ENCODE measurements around the gene SLC35F3. TPM values are rescaled to one million over a fixed set of nuclear protein-coding genes. Genes with fewer than 3 reads are reported as not detected.
A peak's percentile ranks its signal among the peaks of the same experiment; 100 is the strongest.

The SLC35F3 gene
- 1 to 10 TPM in 1 of 2 experiments, under 1 TPM in 1; 0.86 to 1.8 TPM for total RNA-seq

DNA sequence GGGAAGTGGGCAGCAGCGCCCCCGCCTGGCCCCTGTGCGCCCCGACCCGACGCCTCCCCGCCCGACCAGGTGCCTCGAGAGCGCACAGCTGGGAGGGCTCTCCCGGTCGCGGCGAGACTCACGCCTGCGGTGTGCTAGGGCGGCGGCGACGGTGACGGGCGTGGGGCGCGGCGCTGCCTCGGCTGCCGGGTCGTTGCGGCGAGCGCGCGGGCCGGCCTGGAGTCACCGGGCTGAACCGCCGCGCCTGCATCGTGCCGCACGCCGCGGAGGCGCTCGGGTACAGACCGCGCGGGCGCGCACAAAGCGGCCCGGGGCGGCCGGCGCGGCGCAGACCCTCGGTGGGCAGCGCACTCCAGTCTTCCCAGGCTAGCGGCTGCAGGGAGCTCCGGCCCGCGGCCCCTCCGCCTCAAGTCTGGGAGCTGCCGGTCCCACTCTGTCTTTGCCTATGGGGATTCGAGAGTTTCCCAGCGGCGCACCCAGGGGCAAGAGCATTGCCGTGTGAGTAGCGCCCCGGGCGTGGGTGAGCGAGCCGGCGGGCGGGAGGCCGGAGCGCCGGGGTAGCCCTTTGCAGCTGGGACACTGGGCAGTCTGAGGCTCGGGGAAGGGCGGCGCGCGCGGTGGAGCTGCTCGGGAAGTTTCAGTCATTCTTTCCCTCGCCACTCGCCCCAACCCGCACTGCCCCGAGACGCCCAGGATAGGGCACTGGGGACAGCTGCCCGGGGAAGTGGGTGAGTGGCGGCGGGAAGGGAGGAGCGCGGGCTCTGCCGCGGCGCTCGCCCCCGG, at the start of gene SLC35F3:
SLC35F3 (plus strand) TSS at position 44 of the 783 bp plus-strand sequence.
- Mint-ChIP-seq H3K9me3 (ENCODE audit: low read depth) (no peaks in the 10 kb centered on the region), H3K36me3 (ENCODE audit: low read depth) (no peaks in the 10 kb centered on the region), H3K4me1 (peaks cover 3% of the 10 kb centered on the region), H3K4me3 (no peak within 1 kb of the TSS), H3K27ac (no peak within 1 kb of the TSS), H3K27me3 (peaks cover 51% of the 10 kb centered on the region)
- POLR2A ChIA-PET = no interaction called here
- intact Hi-C loops (cut with DNase I, micrococcal nuclease) = no loop called here
- ATAC-seq (peak; percentile 74), DNase-seq (peak; percentile 60)
- CTCF ChIA-PET = interaction anchor here (0.7 kb wide), 1 partner anchor 127 kb away, joined by 3 read pairs; no protein-coding TSS in a partner anchor

DNA sequence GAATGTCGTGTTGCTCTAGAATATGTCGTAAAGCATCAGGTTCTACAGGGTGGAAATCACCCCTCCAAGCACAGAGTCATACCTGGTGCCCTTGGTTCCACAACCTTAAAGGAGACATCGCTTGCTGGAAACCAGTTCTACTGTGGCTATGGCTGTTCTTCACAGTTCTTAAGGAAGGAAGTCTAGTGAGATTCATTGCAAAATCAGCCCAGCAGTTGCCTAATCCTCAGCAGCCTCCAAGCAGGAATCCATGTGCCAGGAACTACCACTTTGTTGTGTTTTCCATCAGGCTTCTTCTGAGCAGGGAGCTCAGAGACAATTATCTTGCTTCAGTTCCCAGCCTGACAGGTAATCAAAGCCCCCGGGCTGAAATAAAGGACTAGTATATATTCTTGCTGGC, 45.0 kb upstream of the SLC35F3 start:
- H3K4me1 Mint-ChIP-seq = no peaks in the 10 kb centered on the region
- no peak overlapping the region for H3K27ac Mint-ChIP-seq
- peaks cover 16% of the 10 kb centered on the region for H3K27me3 Mint-ChIP-seq
- no peak overlapping the region for H3K4me3 Mint-ChIP-seq
- ATAC-seq (no peak), DNase-seq (no peak)
- CTCF ChIA-PET = no interaction called here
- POLR2A ChIA-PET = no interaction called here
- intact Hi-C loops (cut with DNase I, micrococcal nuclease) = no loop called here
- H3K9me3 Mint-ChIP-seq (ENCODE audit: low read depth) = peaks cover 8% of the 10 kb centered on the region
- no peaks in the 10 kb centered on the region for H3K36me3 Mint-ChIP-seq (ENCODE audit: low read depth)

DNA sequence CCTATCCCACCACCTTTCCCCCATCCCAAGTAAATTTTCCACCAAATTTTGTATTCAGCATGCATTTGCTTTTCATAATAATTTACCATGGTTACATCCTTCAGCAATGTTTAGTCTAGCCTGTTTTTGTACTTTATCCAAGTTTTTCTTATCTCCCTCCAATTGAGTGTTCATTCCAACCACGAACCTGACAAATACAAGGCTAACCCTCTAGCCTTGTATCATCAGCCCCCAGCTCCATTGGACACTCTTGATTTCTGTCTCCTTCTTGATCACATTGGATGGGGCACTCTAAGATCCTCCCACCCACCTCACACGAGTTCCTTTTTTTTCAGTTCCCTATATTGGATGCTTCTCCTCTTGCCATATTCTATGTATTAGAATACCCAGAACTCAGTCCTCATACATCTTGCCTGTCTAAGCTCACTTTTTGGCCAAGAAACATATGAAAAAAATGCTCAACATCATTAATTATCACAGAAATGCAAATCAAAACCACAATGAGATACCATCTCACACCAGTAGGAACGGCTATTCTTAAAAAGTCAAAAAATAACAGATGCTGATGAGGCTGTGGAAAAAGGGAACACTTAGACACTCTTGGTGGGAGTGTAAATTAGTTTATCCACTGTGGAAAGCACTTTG, 40.5 kb upstream of the SLC35F3 start:
- Mint-ChIP-seq H3K9me3 (ENCODE audit: low read depth) (peaks cover 22% of the 10 kb centered on the region), H3K4me3 (no peak overlapping the region), H3K27ac (no peak overlapping the region), H3K36me3 (ENCODE audit: low read depth) (no peaks in the 10 kb centered on the region), H3K4me1 (no peaks in the 10 kb centered on the region), H3K27me3 (peaks cover 11% of the 10 kb centered on the region)
- POLR2A ChIA-PET = no interaction called here
- ATAC-seq (no peak), DNase-seq (no peak)
- intact Hi-C loops (cut with DNase I, micrococcal nuclease) = no loop called here
- CTCF ChIA-PET = interaction anchor here (0.5 kb wide), 1 partner anchor 444 kb away, joined by 3 read pairs; no protein-coding TSS in a partner anchor

DNA sequence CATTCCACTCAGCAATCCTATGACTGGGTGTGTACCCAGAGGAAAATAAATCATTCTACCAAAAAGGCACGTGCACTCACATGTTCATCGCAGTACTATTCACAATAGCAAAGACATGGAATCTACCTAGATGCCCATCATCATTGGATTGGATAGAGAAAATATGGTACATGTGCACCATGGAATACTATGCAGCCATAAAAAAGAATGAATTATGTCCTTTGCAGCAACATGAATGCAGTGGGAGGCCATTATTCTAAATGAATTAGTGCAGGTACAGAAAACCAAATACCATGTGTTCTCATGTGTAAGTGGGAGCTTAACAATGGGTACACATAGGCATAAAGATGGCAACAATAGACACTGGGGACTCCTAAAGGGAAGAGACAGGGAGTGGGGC, 39.9 kb upstream of the SLC35F3 start:
- Mint-ChIP-seq H3K4me3 (no peak overlapping the region), H3K27me3 (peaks cover 11% of the 10 kb centered on the region), H3K9me3 (ENCODE audit: low read depth) (peaks cover 20% of the 10 kb centered on the region), H3K27ac (no peak overlapping the region), H3K4me1 (no peaks in the 10 kb centered on the region), H3K36me3 (ENCODE audit: low read depth) (no peaks in the 10 kb centered on the region)
- ChIA-PET CTCF (no interaction called here), POLR2A (no interaction called here)
- DNase-seq = no peak
- no peak for ATAC-seq
- intact Hi-C loops (cut with DNase I, micrococcal nuclease) = no loop called here

DNA sequence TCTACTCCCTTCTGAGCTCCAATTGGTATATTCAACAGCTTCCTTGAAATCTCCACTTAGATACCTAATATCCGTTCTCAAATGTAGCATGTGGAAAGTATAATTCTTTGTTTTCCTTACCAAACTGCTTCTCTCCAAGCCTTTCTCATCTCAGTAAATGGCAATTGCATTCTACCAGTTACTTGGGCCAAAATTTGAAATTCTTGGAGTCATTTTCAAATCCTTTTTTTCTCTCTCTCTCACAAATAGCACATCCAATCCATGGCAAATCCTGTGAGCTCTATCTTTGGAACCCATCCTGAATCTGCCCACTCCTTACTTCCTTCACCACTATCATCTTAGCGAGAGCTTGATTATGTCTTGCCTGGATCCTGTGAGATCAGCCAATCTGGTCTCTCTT, 39.3 kb upstream of the SLC35F3 start:
- ATAC-seq (no peak), DNase-seq (no peak)
- intact Hi-C loops (cut with DNase I, micrococcal nuclease) = no loop called here
- CTCF ChIA-PET = interaction anchor here (0.5 kb wide), 1 partner anchor 65 kb away, joined by 4 read pairs; no protein-coding TSS in a partner anchor
- POLR2A ChIA-PET = no interaction called here
- no peaks in the 10 kb centered on the region for H3K4me1 Mint-ChIP-seq
- no peak overlapping the region for H3K4me3 Mint-ChIP-seq
- H3K27ac Mint-ChIP-seq = no peak overlapping the region
- H3K9me3 Mint-ChIP-seq (ENCODE audit: low read depth) = peaks cover 24% of the 10 kb centered on the region
- peaks cover 15% of the 10 kb centered on the region for H3K27me3 Mint-ChIP-seq
- no peaks in the 10 kb centered on the region for H3K36me3 Mint-ChIP-seq (ENCODE audit: low read depth)

DNA sequence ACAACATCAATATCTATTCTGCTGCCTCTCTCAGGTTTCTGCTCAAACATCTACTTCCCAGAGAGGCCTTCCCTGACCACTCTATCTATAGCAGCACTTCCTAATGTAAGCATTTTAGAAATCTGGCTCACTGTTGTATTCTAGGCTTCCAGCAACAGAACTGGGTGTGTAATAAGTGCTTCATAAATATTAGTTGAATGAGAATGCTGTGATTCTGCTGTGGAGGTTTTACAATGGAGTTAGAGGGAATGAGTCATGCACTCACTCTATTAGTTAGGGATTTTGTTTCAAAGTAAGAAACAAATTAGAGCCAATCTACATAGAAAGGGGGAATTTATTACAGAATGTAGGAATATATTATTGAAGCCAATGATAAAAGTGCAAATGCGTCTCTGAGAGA, 38.6 kb upstream of the SLC35F3 start:
- ATAC-seq (no peak), DNase-seq (no peak)
- intact Hi-C loops (cut with DNase I, micrococcal nuclease) = no loop called here
- H3K4me1 Mint-ChIP-seq = no peaks in the 10 kb centered on the region
- no peak overlapping the region for H3K27ac Mint-ChIP-seq
- H3K27me3 Mint-ChIP-seq = peaks cover 15% of the 10 kb centered on the region
- ChIA-PET POLR2A (no interaction called here), CTCF (no interaction called here)
- H3K36me3 Mint-ChIP-seq (ENCODE audit: low read depth) = no peaks in the 10 kb centered on the region
- no peak overlapping the region for H3K4me3 Mint-ChIP-seq
- peaks cover 24% of the 10 kb centered on the region for H3K9me3 Mint-ChIP-seq (ENCODE audit: low read depth)

DNA sequence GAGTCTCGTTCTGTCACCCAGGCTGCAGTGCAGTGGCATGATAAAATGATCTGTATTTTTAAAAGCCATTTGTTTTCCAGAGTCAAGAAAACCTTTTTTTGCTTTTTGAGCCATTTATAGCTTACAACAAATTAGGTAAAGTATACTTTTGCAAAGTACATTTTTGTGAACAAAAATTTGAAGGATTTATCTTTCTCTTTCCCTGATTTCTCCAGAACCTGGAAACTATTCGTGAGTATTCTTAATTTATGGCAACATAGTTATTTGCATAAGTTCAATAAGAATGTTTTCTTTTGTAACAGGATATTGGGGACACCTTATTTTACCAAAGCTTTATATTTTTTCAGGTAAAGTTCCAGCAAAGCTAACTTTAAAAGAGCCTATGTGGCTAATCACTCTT, 37.4 kb upstream of the SLC35F3 start:
- intact Hi-C loops (cut with DNase I, micrococcal nuclease) = no loop called here
- H3K27me3 Mint-ChIP-seq = peaks cover 15% of the 10 kb centered on the region
- no peaks in the 10 kb centered on the region for H3K4me1 Mint-ChIP-seq
- H3K4me3 Mint-ChIP-seq = no peak overlapping the region
- H3K9me3 Mint-ChIP-seq (ENCODE audit: low read depth) = peaks cover 24% of the 10 kb centered on the region
- ChIA-PET POLR2A (interaction anchor here (0.7 kb wide), 1 partner anchor 1168 kb away, joined by 3 read pairs; no protein-coding TSS in a partner anchor), CTCF (no interaction called here)
- ATAC-seq = no peak
- H3K27ac Mint-ChIP-seq = no peak overlapping the region
- DNase-seq = no peak
- H3K36me3 Mint-ChIP-seq (ENCODE audit: low read depth) = no peaks in the 10 kb centered on the region

DNA sequence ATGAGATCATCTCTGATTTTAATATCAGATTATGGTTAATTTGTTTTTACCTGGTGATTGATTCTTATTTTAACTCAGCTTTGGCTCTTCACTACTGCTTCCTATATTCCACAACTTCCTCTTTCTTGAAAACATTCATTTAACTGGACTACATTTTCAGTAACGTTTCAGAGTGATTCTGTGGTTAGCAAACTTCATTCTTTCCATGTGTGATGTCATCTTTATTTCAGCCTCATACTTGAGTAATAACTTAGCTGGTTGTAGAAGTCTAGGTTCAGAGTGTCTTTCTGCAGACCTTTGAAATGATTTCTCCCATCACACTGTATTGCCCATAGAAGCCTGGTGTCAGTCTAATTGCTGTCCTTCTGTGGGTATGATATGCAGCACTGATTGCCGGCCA, 36.0 kb upstream of the SLC35F3 start:
- H3K4me1 Mint-ChIP-seq = no peaks in the 10 kb centered on the region
- no peak overlapping the region for H3K27ac Mint-ChIP-seq
- H3K9me3 Mint-ChIP-seq (ENCODE audit: low read depth) = peaks cover 24% of the 10 kb centered on the region
- DNase-seq (no peak), ATAC-seq (no peak)
- no peak overlapping the region for H3K4me3 Mint-ChIP-seq
- H3K27me3 Mint-ChIP-seq = peaks cover 14% of the 10 kb centered on the region
- POLR2A ChIA-PET = no interaction called here
- H3K36me3 Mint-ChIP-seq (ENCODE audit: low read depth) = no peaks in the 10 kb centered on the region
- CTCF ChIA-PET = no interaction called here
- intact Hi-C loops (cut with DNase I, micrococcal nuclease) = no loop called here

DNA sequence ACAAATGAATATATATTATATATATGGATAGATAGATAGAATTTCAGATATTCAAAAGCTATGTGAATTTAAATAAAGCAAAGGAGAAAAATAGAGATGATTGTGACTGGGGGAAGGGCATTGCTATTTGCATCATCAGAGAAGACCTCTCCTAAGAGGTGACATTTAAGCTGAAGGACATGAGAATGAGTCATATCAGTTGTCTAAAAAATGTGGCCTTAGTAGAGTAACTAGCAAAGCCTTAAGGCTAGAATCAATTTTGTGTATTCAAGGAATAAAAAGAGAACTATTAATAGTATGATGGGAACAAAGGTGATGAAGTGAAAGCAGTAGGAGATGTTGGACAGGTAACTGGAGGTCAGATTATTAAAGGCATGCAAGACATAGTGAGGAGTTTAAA, 34.8 kb upstream of the SLC35F3 start:
- intact Hi-C loops (cut with DNase I, micrococcal nuclease) = no loop called here
- ChIA-PET POLR2A (no interaction called here), CTCF (no interaction called here)
- peaks cover 19% of the 10 kb centered on the region for H3K9me3 Mint-ChIP-seq (ENCODE audit: low read depth)
- no peak overlapping the region for H3K27ac Mint-ChIP-seq
- peaks cover 9% of the 10 kb centered on the region for H3K27me3 Mint-ChIP-seq
- DNase-seq (no peak), ATAC-seq (no peak)
- no peak overlapping the region for H3K4me3 Mint-ChIP-seq
- no peaks in the 10 kb centered on the region for H3K4me1 Mint-ChIP-seq
- no peaks in the 10 kb centered on the region for H3K36me3 Mint-ChIP-seq (ENCODE audit: low read depth)

DNA sequence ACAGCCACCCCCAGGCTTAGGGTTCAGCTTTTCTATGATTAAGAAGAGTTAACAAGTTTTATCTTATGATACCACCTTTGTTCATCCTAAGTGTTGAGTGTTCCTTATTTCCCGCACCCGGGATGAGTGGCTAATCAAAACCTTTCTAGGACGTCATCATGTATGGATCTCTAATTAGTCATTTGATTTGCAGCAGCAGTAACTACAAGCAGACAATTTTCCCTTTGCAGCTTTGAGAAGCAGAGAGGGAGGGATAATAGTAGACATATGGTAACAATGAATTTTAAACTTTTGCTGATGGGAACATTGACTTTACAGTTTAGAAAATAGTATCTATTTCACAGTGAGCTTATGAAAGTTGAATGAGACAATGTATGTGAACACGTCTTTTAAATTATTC, 30.8 kb upstream of the SLC35F3 start:
- ChIA-PET CTCF (no interaction called here), POLR2A (no interaction called here)
- H3K36me3 Mint-ChIP-seq (ENCODE audit: low read depth) = no peaks in the 10 kb centered on the region

DNA sequence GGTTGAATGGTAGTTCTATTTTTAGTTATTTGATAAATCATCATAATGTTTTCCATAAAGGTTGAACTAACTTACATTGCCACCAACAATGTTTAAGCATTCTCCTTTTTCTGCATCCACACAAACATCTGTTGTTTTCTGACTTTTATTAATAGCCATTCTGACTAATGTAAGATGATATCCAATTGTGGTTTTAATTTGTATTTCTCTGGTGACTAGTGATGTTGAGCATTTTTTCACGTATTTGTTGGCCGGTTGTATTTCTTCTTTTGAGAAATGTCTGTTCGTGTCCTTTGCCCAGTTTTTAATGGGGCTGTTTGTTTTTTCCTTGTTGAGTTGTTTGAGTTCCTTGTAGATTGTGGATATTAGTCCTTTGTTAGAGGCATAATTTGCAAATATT, 24.6 kb upstream of the SLC35F3 start:
- ATAC-seq (no peak), DNase-seq (no peak)
- Mint-ChIP-seq H3K27ac (no peak overlapping the region), H3K9me3 (ENCODE audit: low read depth) (peaks cover 11% of the 10 kb centered on the region), H3K4me3 (no peak overlapping the region), H3K4me1 (no peaks in the 10 kb centered on the region), H3K27me3 (peaks cover 10% of the 10 kb centered on the region), H3K36me3 (ENCODE audit: low read depth) (no peaks in the 10 kb centered on the region)
- intact Hi-C loops (cut with DNase I, micrococcal nuclease) = no loop called here
- ChIA-PET CTCF (interaction anchor here (0.6 kb wide), 1 partner anchor 16 kb away, joined by 3 read pairs; no protein-coding TSS in a partner anchor), POLR2A (no interaction called here)

More for the DNA sequence above, 30.8 kb upstream of the SLC35F3 start:
- ATAC-seq (no peak), DNase-seq (no peak)
- H3K27ac Mint-ChIP-seq = no peak overlapping the region
- intact Hi-C loops (cut with DNase I, micrococcal nuclease) = no loop called here
- H3K9me3 Mint-ChIP-seq (ENCODE audit: low read depth) = peaks cover 4% of the 10 kb centered on the region
- H3K27me3 Mint-ChIP-seq = peaks cover 7% of the 10 kb centered on the region
- H3K4me1 Mint-ChIP-seq = no peaks in the 10 kb centered on the region
- H3K4me3 Mint-ChIP-seq = no peak overlapping the region

DNA sequence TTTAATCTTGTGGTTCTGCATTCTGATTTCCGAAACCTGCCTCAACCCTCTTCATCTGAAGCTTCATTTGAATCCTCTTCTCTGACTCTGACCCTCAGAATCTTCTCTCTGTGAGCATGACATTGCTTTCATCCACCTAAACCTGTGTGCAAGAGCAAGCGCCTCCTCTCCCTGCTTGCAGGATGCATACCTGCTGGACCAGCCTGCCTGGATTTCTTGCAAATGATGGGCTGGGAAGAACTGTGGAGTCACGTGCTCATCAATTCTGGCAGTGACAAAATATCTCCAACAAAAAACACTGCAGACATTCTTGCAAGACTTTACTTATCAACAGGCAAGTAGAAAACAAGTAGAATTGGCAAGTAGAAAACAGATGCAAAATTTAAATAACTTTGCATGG, 20.8 kb upstream of the SLC35F3 start:
- no peak overlapping the region for H3K27ac Mint-ChIP-seq
- ChIA-PET CTCF (no interaction called here), POLR2A (no interaction called here)
- ATAC-seq (no peak), DNase-seq (no peak)
- no peaks in the 10 kb centered on the region for H3K4me1 Mint-ChIP-seq
- no peak overlapping the region for H3K4me3 Mint-ChIP-seq
- intact Hi-C loops (cut with DNase I, micrococcal nuclease) = no loop called here
- no peaks in the 10 kb centered on the region for H3K36me3 Mint-ChIP-seq (ENCODE audit: low read depth)
- H3K9me3 Mint-ChIP-seq (ENCODE audit: low read depth) = peaks cover 11% of the 10 kb centered on the region
- H3K27me3 Mint-ChIP-seq = peaks cover 10% of the 10 kb centered on the region
